Measurements from ENCODE around the gene GPR89A. TPM values are rescaled to one million over a fixed set of nuclear protein-coding genes. Genes with fewer than 3 reads are reported as not detected.
A peak's percentile ranks its signal among the peaks of the same experiment; 100 is the strongest.

Gene GPR89A
- total RNA-seq, 1 experiment from 2014 or later: 21.5 TPM

GRCh38 chr1:145708063-145708462 lies 100.3 kb downstream of the GPR89A start:
- in situ Hi-C loops (cut with HindIII; ENCODE audit: low pct_unique_long_range_greater_than_20kb, low sequenced_read_pairs): no loop called here
- 0 out of 2 replicates have a peak, but pooled peaks have one; percentile 28 for ATAC-seq
- no peaks in the 10 kb centered on the region for H3K9me3 ChIP-seq (ENCODE audit: control insufficient read depth, insufficient read depth, low read depth, low read length)
- CTCF ChIA-PET: no interaction called here
- no peak overlapping the region; the same call in 1 of the 2 replicates for H3K27ac ChIP-seq (ENCODE audit: low read length)
- H3K27me3 ChIP-seq (ENCODE audit: control insufficient read depth, insufficient read depth, low read length): no peaks in the 10 kb centered on the region
- H3K4me1 ChIP-seq (ENCODE audit: control insufficient read depth, insufficient read depth, low read length): peaks cover 20% of the 10 kb centered on the region
- intact Hi-C loops (cut with micrococcal nuclease; ENCODE audit: unreplicated experiment): no loop called here
- no peak for DNase-seq (ENCODE audit: low read depth, low spot score)
- H3K4me3 ChIP-seq (ENCODE audit: low read depth in 2 of 2, low read length in 2 of 2): no peak overlapping the region
- POLR2A ChIA-PET: no interaction called here
- TF ChIP-seq TCF7L2 (IDR thresholded peaks at IDR 0.05; ENCODE audit: low read depth, low read length) (no peak), CTCF (IDR thresholded peaks at IDR 0.05) (no peak), REST (IDR thresholded peaks at IDR 0.05; ENCODE audit: insufficient read depth in 1 of 2, low read depth in 2 of 2, low read length in 1 of 2) (no peak)
- H3K36me3 ChIP-seq (ENCODE audit: control insufficient read depth, insufficient read depth, low read length): no peaks in the 10 kb centered on the region
- no TSS peak for BruUV-seq (replicated peaks)

- Histone ChIP-seq H3K27ac (ENCODE audit: low read length) (peak overlapping the region; percentile 39), H3K27me3 (ENCODE audit: control insufficient read depth, insufficient read depth, low read length) (no peaks in the 10 kb centered on the region), H3K36me3 (ENCODE audit: control insufficient read depth, insufficient read depth, low read length) (no peaks in the 10 kb centered on the region), H3K4me1 (ENCODE audit: control insufficient read depth, insufficient read depth, low read length) (peaks cover 23% of the 10 kb centered on the region), H3K4me3 (ENCODE audit: low read depth in 2 of 2, low read length in 2 of 2) (no peak overlapping the region), H3K9me3 (ENCODE audit: control insufficient read depth, insufficient read depth, low read depth, low read length) (no peaks in the 10 kb centered on the region)
- BruUV-seq (replicated peaks): no TSS peak
- ATAC-seq: no peak
- DNase-seq (ENCODE audit: low read depth, low spot score): no peak
- TF ChIP-seq SIN3A (IDR thresholded peaks at IDR 0.05; ENCODE audit: borderline replicate concordance, insufficient read depth, low read depth, low read length) (no peak), TCF7L2 (IDR thresholded peaks at IDR 0.05; ENCODE audit: low read depth, low read length) (no peak), POLR2AphosphoS5 (IDR thresholded peaks at IDR 0.05; ENCODE audit: low read depth, low read length) (no peak), CTCF (IDR thresholded peaks at IDR 0.05) (no peak), REST (IDR thresholded peaks at IDR 0.05; ENCODE audit: insufficient read depth in 1 of 2, low read depth in 2 of 2, low read length in 1 of 2) (no peak)
- in situ Hi-C loops (cut with HindIII; ENCODE audit: low pct_unique_long_range_greater_than_20kb, low sequenced_read_pairs) (no loop called here), intact Hi-C loops (cut with micrococcal nuclease; ENCODE audit: unreplicated experiment) (no loop called here)
- ChIA-PET CTCF (no interaction called here), POLR2A (no interaction called here)
Observed at GRCh38 chr1:145710291-145711027, 102.7 kb downstream of the GPR89A start.
